ENCODE results near the gene LRMDA.

The LRMDA gene

GRCh38 chr10:75402486-75403143 is 28.8 kb upstream of the LRMDA start:
- no peak for DNase-seq

GRCh38 chr10:75403144-75403938 is 28.1 kb upstream of the LRMDA start:
- DNase-seq = no peak

- DNase-seq = peak; percentile 62
These were observed 27.2 kb upstream of the LRMDA start for GRCh38 chr10:75403939-75404814.

GRCh38 chr10:75404815-75405597 is 26.4 kb upstream of the LRMDA start:
- DNase-seq = peak; percentile 76

- DNase-seq = no peak
These were observed 25.6 kb upstream of the LRMDA start for GRCh38 chr10:75405598-75406461.

GRCh38 chr10:75406462-75407223 is 24.8 kb upstream of the LRMDA start:
- DNase-seq = no peak

- peak; percentile 59 for DNase-seq
These were observed 24.2 kb upstream of the LRMDA start for GRCh38 chr10:75407224-75407712.

- peak; percentile 70 for DNase-seq
These were observed 23.5 kb upstream of the LRMDA start for GRCh38 chr10:75407713-75408508.

GRCh38 chr10:75408509-75408875 is 22.9 kb upstream of the LRMDA start:
- DNase-seq = no peak

- DNase-seq = peak; percentile 60
These were observed 22.2 kb upstream of the LRMDA start for GRCh38 chr10:75408911-75409885.

GRCh38 chr10:75410132-75411005 is 21.1 kb upstream of the LRMDA start:
- no peak for DNase-seq

GRCh38 chr10:75414527-75414926 is 16.9 kb upstream of the LRMDA start:
- DNase-seq = no peak

GRCh38 chr10:75417522-75417927 is 13.9 kb upstream of the LRMDA start:
- DNase-seq = peak; percentile 77

GRCh38 chr10:75418293-75418692 is 13.1 kb upstream of the LRMDA start:
- no peak for DNase-seq

- no peak for DNase-seq
These were observed 12.7 kb upstream of the LRMDA start for GRCh38 chr10:75418712-75419111.

GRCh38 chr10:75422913-75423312 is 8.5 kb upstream of the LRMDA start:
- DNase-seq = no peak

- no peak for DNase-seq
These were observed 6.9 kb upstream of the LRMDA start for GRCh38 chr10:75424571-75424970.
